Endothelial cell of umbilical vein (primary cell): Measurements from ENCODE around the gene NUP107. TPM values are rescaled to one million over a fixed set of nuclear protein-coding genes. Genes with fewer than 3 reads are reported as not detected.

ENCODE experiments used
- BruUV-seq: library from RNA; stranded (reverse); fragments of 400-500 nt; replicated peaks from 2 replicates; lab custom pipeline; 2021; lab: Mats Ljungman, UMichigan
- CTCF ChIA-PET: fragments of 300-600, 350-600 bp; sonication (Branson Sonifier 250); formaldehyde crosslinking; loops from one replicate; lab custom pipeline; 2021; ENCODE audit warnings: antibody characterized with exemption, inconsistent platforms; lab: Charles Lee
- POLR2A ChIA-PET: fragments of 300-600, 350-600 bp; sonication (Branson Sonifier 250); formaldehyde crosslinking; loops from one replicate; lab custom pipeline; 2021; ENCODE audit warnings: antibody characterized with exemption, inconsistent platforms; lab: Charles Lee
- DNase-seq: peaks from one replicate; pipeline ENCODE4 v3.0.0-alpha.2; 2011; ENCODE audit warnings: low read depth, low spot score
- FAIRE-seq: peaks from 2 replicates; lab custom pipeline; 2011; peaks lifted over from hg19 to GRCh38; lab: Jason Lieb, UNC
- H2AFZ ChIP-seq: 2 replicates; pipeline ENCODE4 v1.6.0; 2012; ENCODE audit warnings: low read depth, low read length, control low read depth, inconsistent platforms
- H3K27ac ChIP-seq: 2 replicates; pipeline ENCODE4 v1.5.1; 2011; ENCODE audit warnings: low read depth, mild to moderate bottlenecking, control low read depth, low read length, moderate library complexity; ENCODE audit not compliant: insufficient read depth
- H3K27me3 ChIP-seq, 2 experiments: 2 replicates each; pipeline versions ENCODE4 v1.6.0 to v1.6.1; 2011; ENCODE audit warnings: low read length in 2 of 2, mixed read lengths in 1 of 2; ENCODE audit not compliant: control insufficient read depth in 2 of 2, insufficient read depth in 2 of 2
- H3K36me3 ChIP-seq, 2 experiments: 2 replicates in 1 of 2; 3 replicates in 1 of 2; pipeline ENCODE4 v1.5.1; 2011; ENCODE audit warnings: low read length in 2 of 2, mild to moderate bottlenecking in 1 of 2, moderate library complexity in 1 of 2; ENCODE audit not compliant: control insufficient read depth in 2 of 2, insufficient read depth in 2 of 2; ENCODE audit errors: extremely low read depth in 1 of 2
- H3K4me1 ChIP-seq: 3 replicates; pipeline ENCODE4 v1.5.1; 2011; ENCODE audit warnings: mild to moderate bottlenecking, low read length; ENCODE audit not compliant: control insufficient read depth, insufficient read depth; ENCODE audit errors: extremely low read depth
- H3K4me2 ChIP-seq: 2 replicates; pipeline ENCODE4 v1.6.1; 2011; ENCODE audit warnings: low read length, control low read depth, mixed read lengths; ENCODE audit not compliant: insufficient read depth
- H3K4me3 ChIP-seq, 3 experiments: fragments of 200-600 bp in 1 of 3; sonication (generic), shearing (Covaris generic) in 1 of 3; replicated peaks in 1 of 3; 2 replicates each; pipeline ENCODE4 v1.5.1; 2011 to 2016; ENCODE audit warnings: control low read depth in 3 of 3, low read length in 3 of 3, mild to moderate bottlenecking in 2 of 3, inconsistent platforms in 1 of 3, low read depth in 1 of 3, moderate library complexity in 1 of 3; ENCODE audit not compliant: insufficient read depth in 1 of 3
- H3K79me2 ChIP-seq: 2 replicates; pipeline ENCODE4 v1.6.0; 2012; ENCODE audit warnings: low read length, inconsistent platforms; ENCODE audit not compliant: control insufficient read depth, insufficient read depth
- H3K9ac ChIP-seq: replicated peaks from 2 replicates; pipeline ENCODE3; 2011; ENCODE audit warnings: low read length, control low read depth; ENCODE audit not compliant: insufficient read depth; ENCODE audit errors: extremely low read depth
- H3K9me1 ChIP-seq: replicated peaks from 3 replicates; pipeline ENCODE4 v1.6.0; 2011; ENCODE audit warnings: mild to moderate bottlenecking, low read length; ENCODE audit not compliant: control insufficient read depth, insufficient read depth; ENCODE audit errors: extremely low read depth
- H3K9me3 ChIP-seq: replicated peaks from 2 replicates; pipeline ENCODE4 v1.5.1; 2012; ENCODE audit warnings: low read length, inconsistent platforms; ENCODE audit not compliant: control insufficient read depth, insufficient read depth
- H4K20me1 ChIP-seq: replicated peaks from 2 replicates; pipeline ENCODE3; 2011; ENCODE audit warnings: mild to moderate bottlenecking, low read length; ENCODE audit not compliant: control insufficient read depth, insufficient read depth; ENCODE audit errors: extremely low read depth
- CTCF ChIP-seq, 2 donors: IDR thresholded peaks; 1 replicate in 1 of 2; 2 replicates in 1 of 2; pipeline ENCODE4 v1.5.1; 2011; ENCODE audit warnings: low read length in 2 of 2, mild to moderate bottlenecking in 2 of 2, moderate library complexity in 2 of 2, control low read depth in 1 of 2, inconsistent platforms in 1 of 2, low read depth in 1 of 2; ENCODE audit not compliant: insufficient read depth in 1 of 2; ENCODE audit errors: extremely low read depth in 1 of 2
- GATA2 ChIP-seq: IDR thresholded peaks from 2 replicates; pipeline ENCODE4 v1.7.0; 2011; ENCODE audit warnings: low read depth, mild to moderate bottlenecking, moderate library complexity, mixed read lengths, low read length; ENCODE audit not compliant: insufficient read length, insufficient read depth
- POLR2A ChIP-seq: IDR thresholded peaks from 2 replicates; pipeline ENCODE4 v1.6.1; 2012; ENCODE audit warnings: low read depth, mild to moderate bottlenecking, control low read depth, low read length
- dilution Hi-C: fragments of 300-500 bp; cut with MboI; formaldehyde crosslinking; loops from one replicate; pipeline ENCODE4 v1.15.0; 2019; ENCODE audit warnings: low sequenced_read_pairs; ENCODE audit not compliant: extremely low pct_ligation_motif_present
- intact Hi-C: fragments of 100-400 bp; cut with micrococcal nuclease; formaldehyde crosslinking; loops from one replicate; pipeline ENCODE4 v1.10.0; 2022
- polyA plus RNA-seq, 4 experiments: library from polyadenylated mRNA; depleted of rRNA in 3 of 4; stranded (reverse) in 3 of 4; unstranded in 1 of 4; fragments of >200 nt; gene quantifications; 2 replicates each; pipeline versions ENCODE4 v1.2.1 to v1.2.3, GENCODE V29; 2011 to 2012; ENCODE audit warnings: missing spikeins in 1 of 4
- total RNA-seq: library from RNA; stranded (reverse); gene quantifications from 2 replicates; pipeline ENCODE4 v1.2.3, GENCODE V29; 2021

Gene NUP107
- total and polyA plus RNA-seq, 2 donors (not counting 3 experiments of a cell fraction or from before 2014, with no cell fraction given), result 24.0 to 78.7 TPM

GRCh38 chr12:68768431-68768939 is 81.7 kb downstream of the NUP107 start:
- FAIRE-seq (no peak), DNase-seq (no peak)
- TF ChIP-seq GATA2 (no peak), CTCF (IDR thresholded peaks at IDR 0.05; ENCODE audit: extremely low read depth in 1 of 2, insufficient read depth in 1 of 2, low read depth in 1 of 2, low read length in 2 of 2) (no peak)
- Histone ChIP-seq H3K4me1 (peaks cover 8% of the 10 kb centered on the region), H3K4me3 (no peak overlapping the region), H3K27me3 (no peaks in the 10 kb centered on the region), H3K9me1 (no peaks in the 10 kb centered on the region), H3K9ac (no peak overlapping the region), H3K79me2 (no peaks in the 10 kb centered on the region), H3K36me3 (no peaks in the 10 kb centered on the region), H2AFZ (no peak overlapping the region), H3K9me3 (no peaks in the 10 kb centered on the region), H3K27ac (no peak overlapping the region), H3K4me2 (no peak overlapping the region), H4K20me1 (no peaks in the 10 kb centered on the region)
- ChIA-PET POLR2A (no interaction called here), CTCF (no interaction called here)
- dilution Hi-C loops (no loop called here), intact Hi-C loops (no loop called here)
- no TSS peak for BruUV-seq

GRCh38 chr12:68769941-68770340 is 83.2 kb downstream of the NUP107 start:
- no peak overlapping the region for H3K27ac ChIP-seq
- BruUV-seq, result no TSS peak
- POLR2A ChIA-PET, result no interaction called here

More at GRCh38 chr12:68769941-68770340, 83.2 kb downstream of the NUP107 start:
- Histone ChIP-seq H3K36me3 (no peaks in the 10 kb centered on the region), H3K9me3 (no peaks in the 10 kb centered on the region), H3K79me2 (no peaks in the 10 kb centered on the region), H3K4me3 (no peak overlapping the region), H3K4me2 (no peak overlapping the region), H4K20me1 (no peaks in the 10 kb centered on the region), H3K4me1 (peaks cover 8% of the 10 kb centered on the region), H2AFZ (no peak overlapping the region), H3K27me3 (no peaks in the 10 kb centered on the region), H3K9ac (no peak overlapping the region), H3K9me1 (no peaks in the 10 kb centered on the region)
- TF ChIP-seq POLR2A, result no peak
- no peak for TF ChIP-seq GATA2
- FAIRE-seq, result no peak
- dilution Hi-C loops, result no loop called here
- intact Hi-C loops, result no loop called here
- CTCF ChIA-PET, result interaction anchor here (0.9 kb wide), 1 partner anchor 11 kb away, joined by 4 read pairs; no protein-coding TSS in a partner anchor
- no peak for DNase-seq
